ENCODE results near the gene LRP4. TPM values are rescaled to one million over a fixed set of nuclear protein-coding genes. Genes with fewer than 3 reads are reported as not detected.
A peak's percentile ranks its signal among the peaks of the same experiment; 100 is the strongest.

Gene LRP4
- total RNA-seq, 1 experiment from 2014 or later = 11.6 TPM

- H3K27ac ChIP-seq (ENCODE audit: insufficient read length, low read depth, low read length) = no peak overlapping the region
- no peak for DNase-seq
- H3K23me2 ChIP-seq (ENCODE audit: insufficient read length, low read depth, low read length, poor library complexity, severe bottlenecking) = no peaks in the 10 kb centered on the region
- no peak overlapping the region for H2AK5ac ChIP-seq (ENCODE audit: insufficient read length, low read length)
- no peak overlapping the region for H3T11ph ChIP-seq (ENCODE audit: low read length)
- no peak overlapping the region for H3K23ac ChIP-seq (ENCODE audit: insufficient read length, low read depth, low read length)
- H3K14ac ChIP-seq (ENCODE audit: insufficient read depth, low read length) = no peak overlapping the region
- H3K4me3 Mint-ChIP-seq = no peak overlapping the region
- H3K18ac ChIP-seq (ENCODE audit: insufficient read length, low read depth, low read length) = no peak overlapping the region
- H3K56ac ChIP-seq (ENCODE audit: insufficient read length, low read depth, low read length) = no peak overlapping the region
- no peak overlapping the region for H2BK20ac ChIP-seq (ENCODE audit: low read depth, low read length, poor library complexity, severe bottlenecking)
- H3K9me3 Mint-ChIP-seq = no peaks in the 10 kb centered on the region
- H2BK12ac ChIP-seq (ENCODE audit: insufficient read length, low read depth, low read length) = peak overlapping the region; percentile 32
- H3K4ac ChIP-seq (ENCODE audit: low read depth, low read length) = no peak overlapping the region
- H4K20me1 ChIP-seq (ENCODE audit: control insufficient read depth, insufficient read depth, insufficient read length) = no peaks in the 10 kb centered on the region
- H4K8ac ChIP-seq (replicated peaks; ENCODE audit: insufficient read length, low read depth, low read length) = no peak overlapping the region
- H3K9me3 ChIP-seq (ENCODE audit: control insufficient read depth, low read depth, low read length) = no peaks in the 10 kb centered on the region
- no peak overlapping the region for H3K9ac ChIP-seq (ENCODE audit: extremely low read depth, insufficient read length, low read length)
- H4K5ac ChIP-seq (ENCODE audit: insufficient read length, low read depth, low read length) = no peak overlapping the region
- H3K4me2 ChIP-seq (ENCODE audit: insufficient read depth, insufficient read length, low read length) = no peak overlapping the region
- no peaks in the 10 kb centered on the region for H3K4me1 ChIP-seq (ENCODE audit: insufficient read depth, low read length)
- H2BK15ac ChIP-seq (ENCODE audit: low read depth, low read length) = no peak overlapping the region
- H3K79me1 ChIP-seq (ENCODE audit: insufficient read depth, low read depth, low read length, poor library complexity, severe bottlenecking) = no peaks in the 10 kb centered on the region
- H2BK5ac ChIP-seq (ENCODE audit: insufficient read length, low read length) = no peak overlapping the region
- H3K4me1 Mint-ChIP-seq = no peaks in the 10 kb centered on the region
- H3K27me3 ChIP-seq (ENCODE audit: insufficient read depth, low read length) = no peaks in the 10 kb centered on the region
- no peaks in the 10 kb centered on the region for H3K79me2 ChIP-seq (ENCODE audit: insufficient read depth, low read length)
- no CpG with 5 or more reads among the region's 10 CpGs for WGBS (ENCODE audit: extremely low coverage, insufficient read length, low lambda C conversion rate)
- H2AFZ ChIP-seq (ENCODE audit: low read length) = no peak overlapping the region
- no peaks in the 10 kb centered on the region for H3K27me3 Mint-ChIP-seq (ENCODE audit: low read depth)
- no peak for TF ChIP-seq CTCF (conservative IDR thresholded peaks at IDR 0.05)
- H2BK120ac ChIP-seq (ENCODE audit: low read depth, low read length, poor library complexity, severe bottlenecking) = no peak overlapping the region
- H3K36me3 Mint-ChIP-seq (ENCODE audit: insufficient read depth in 1 of 3, low read depth in 3 of 3) = peaks cover 40 to 69% (median 61%) of the 10 kb centered on the region in 3 experiments; a peak in 6 of 7 replicates
- no peak overlapping the region for H4K91ac ChIP-seq (ENCODE audit: insufficient read length, low read depth, low read length)
- H3K27ac Mint-ChIP-seq = no peak overlapping the region
Measured at GRCh38 chr11:46879056-46879585, 39.2 kb downstream of the LRP4 start.
